Activated CD8-positive, alpha-beta memory T cell treated with anti-CD3 and anti-CD28 coated beads for 1 hour (primary cell): ENCODE data around the gene AEBP1.
"Not testable (repeated sequence)": the region's sequence is repeated elsewhere in the genome, so short reads cannot be mapped to it uniquely, and the experiment has no call there.

Experiments used
- DNase-seq, 2 donors: peaks; one replicate each; pipeline ENCODE4 v3.0.0-alpha.2; 2020; ENCODE audit warnings: low read depth in 1 of 2; ENCODE audit errors: extremely low read depth in 1 of 2

The AEBP1 gene

DNA sequence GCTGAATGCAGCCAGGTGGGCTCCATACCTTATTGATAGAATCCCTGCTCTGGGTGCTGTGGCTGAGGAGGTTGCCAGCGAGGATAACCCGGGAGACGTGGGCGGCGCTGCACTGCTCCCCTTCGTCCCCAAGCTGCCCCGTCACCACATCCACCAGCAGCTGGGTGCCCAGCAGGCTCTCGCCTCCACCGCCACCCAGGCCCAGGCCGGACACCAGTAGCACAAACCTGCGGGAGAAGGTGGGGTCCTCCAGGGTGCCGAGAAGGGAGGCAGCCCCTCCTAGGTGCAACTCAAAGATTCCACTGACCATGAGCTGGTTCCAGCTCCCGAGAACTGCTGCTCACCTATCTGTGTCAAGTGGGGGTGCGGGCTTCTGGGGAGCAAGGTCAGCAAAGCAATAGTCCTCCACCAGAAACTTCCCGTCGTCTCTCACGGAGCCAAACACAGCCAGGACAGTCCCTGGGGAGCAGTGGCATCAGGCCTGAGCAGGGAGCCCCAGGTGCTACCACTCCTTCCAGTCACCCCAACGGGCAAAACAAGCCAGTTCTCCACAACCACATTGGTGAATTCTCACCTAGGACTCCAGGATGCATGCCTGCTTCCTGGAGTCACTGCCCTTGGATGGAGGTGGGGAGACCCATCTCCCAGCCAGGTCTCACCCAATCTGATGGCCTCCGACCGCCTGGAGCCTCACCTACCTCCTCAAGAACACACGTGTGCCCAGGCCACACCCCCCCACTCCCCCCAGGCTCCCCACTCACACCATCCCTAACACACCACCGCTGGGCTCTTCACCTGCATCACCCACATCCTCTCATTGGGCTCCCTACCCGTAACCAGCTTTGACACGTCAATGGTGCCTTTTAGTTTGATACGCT lies 12.9 kb downstream of the AEBP1 start:
- no peak for DNase-seq

DNA sequence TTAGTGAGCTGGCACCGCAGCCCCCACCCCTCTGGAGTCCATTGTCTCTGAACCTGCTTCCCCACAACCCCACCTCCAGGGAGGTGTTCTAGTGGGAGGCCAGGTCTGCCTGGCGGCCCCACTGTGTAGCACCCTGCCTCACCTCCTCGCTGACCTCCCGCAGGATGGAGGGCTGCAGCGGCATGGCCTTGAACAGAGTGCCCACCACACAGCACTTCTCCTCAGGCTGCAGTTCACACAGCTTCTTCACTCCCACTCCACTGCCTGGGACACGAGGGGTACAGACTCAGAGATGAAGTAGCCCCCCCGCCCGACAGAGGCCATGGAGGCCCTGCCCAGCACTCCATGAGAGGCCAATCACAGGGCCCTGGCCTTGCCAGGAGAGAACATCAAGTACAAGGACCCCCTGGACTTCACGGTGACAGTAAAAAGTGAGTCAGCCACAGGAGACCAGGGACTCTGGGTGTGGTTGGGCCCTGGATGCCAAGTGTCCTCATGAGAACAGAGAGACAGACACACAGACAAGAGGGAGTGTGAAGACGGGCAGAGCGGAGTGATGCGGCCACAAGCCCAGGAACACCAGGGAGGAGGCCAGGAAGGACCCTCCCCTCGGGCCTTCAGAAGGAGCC lies 13.8 kb downstream of the AEBP1 start:
- no peak for DNase-seq

DNA sequence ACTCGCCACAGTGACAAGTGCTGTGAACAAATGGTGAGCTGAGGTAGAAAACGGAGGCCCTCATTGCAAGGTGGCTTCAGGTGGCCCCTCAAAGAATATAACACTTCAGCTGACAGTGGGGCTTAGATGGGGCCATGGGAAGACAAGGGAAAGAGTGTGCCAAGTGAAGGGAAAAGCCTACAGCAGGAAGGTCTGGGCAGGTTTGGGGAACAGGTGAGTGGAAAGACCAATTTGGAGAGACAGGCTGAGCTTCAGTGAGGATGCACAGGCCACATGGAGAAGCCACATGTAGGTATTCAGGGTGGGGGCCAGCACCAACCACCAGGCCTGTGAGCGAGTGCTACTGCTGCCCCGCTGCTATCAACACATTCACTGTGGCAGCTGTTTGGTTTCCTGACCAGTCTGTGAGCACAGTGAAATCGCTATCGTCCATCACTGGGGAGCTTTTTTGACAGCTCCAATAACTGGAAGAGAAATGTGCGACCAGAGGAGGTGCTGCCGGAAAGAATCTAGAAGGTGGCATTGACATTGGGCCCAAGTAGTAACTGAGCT lies 15.8 kb downstream of the AEBP1 start:
- no peak for DNase-seq

DNA sequence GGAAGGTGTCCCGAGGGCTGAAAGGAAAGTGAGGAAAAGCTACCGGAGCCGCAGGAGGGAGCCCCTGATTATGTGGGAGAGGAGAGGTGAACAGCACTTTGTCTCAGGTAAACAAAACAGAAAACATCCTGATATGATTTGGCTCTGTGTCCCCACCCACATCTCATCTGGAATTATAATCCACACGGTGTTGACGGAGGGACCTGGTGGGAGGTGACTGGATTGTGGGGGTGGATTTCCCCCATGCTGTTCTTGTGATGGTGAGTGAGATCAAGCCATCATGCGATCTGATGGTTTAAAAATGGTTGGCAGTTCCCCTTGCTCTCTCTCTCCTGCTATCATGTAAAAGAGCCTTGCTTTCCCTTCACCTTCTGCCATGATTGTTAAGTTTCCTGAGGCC lies 16.2 kb downstream of the AEBP1 start:
- no peak for DNase-seq

DNA sequence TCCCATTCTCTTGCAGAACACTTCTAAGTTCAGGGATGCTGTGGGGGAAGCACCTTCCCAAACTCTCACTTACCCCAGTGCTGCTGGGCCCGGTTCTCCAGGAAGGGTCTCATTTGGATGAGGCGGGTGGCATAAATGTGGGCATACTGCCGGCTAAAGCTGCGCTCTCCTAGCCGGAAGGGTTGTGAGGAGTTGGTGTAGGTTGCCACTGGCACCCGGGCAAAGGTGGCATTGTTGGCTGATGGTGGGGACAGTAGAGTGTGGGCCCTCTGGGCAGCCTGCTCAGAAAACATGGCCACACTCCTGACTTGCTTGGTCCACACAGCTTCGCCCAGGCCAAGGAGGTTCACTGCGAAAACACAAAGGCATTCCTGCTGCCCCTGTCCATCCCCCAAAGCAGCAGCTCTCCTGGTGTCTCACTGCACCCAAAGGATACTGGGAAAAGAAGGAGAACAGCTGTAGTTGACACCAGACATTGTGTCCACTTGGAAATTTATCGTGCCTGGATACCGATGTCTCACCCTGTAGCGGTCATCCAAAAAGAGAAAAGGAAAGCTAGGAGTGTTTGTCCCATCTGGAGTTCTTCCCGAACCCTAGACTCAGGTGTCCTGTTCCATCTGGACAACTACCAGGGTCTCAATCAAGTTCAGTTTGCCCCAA lies 17.7 kb downstream of the AEBP1 start:
- DNase-seq: no peak

DNA sequence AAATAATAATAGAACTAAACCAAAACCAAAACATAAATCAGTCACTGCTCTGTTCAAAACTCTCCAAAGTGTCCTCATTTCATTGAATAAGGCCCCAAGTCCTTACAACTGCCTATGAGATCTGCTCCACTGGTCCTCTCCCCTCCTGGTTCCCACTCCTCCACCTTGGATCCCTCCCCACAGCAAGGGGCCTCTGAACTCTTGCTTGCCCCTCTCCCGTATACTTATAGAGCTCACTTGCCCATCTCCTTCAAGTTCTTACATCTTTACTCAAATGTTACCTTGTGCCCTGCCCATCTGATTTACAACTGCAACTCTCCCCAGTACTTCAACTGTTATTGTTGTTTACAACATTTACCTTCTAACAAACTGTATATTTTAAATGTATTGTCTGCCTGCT lies 18.4 kb downstream of the AEBP1 start:
- no peak for DNase-seq

DNA sequence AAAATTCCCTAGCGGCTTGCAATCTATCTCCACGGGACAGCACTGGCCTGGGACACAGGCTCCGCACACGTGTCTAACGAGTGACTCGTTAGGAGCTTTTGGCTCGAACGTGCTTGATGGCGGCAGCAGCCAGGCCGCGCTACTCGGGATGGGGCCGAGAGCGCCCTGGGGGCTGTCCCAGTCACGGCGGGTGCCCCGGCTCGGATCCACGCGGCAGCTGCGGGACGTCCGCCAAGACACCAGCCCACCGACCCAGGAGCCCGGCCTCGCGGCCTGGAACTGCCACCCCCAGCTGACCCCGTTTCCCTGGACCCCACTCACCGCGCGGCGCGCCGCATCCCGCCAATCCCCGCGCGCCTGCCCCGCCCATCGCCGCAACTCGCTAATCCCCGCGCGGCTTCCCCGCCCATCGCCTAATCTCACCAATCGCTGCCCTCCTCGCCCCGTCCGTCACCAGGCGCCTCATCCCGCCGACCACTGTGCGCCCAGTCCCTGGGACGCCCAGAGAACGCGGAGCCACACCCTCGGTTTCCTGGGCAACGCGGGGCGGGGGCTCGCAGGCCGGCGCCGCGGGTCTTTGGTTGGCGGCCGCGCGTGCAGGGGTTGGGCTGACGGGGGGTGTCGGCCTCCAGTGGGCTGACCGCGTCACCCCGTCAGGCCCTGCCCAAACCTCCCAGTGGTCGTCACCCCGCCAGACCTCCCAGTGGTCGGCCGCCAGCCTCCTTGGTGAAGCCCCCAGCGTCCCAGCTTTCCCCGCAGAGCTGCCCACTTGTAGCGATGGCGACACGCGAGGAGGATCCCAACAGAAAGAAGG lies 19.3 kb downstream of the AEBP1 start, which contains the start of gene POLD2:
POLD2 (minus strand) TSS at position 359 of the 814 bp plus-strand sequence. CDS start 1,495 bp downstream, outside the sequence.
- peak; percentile 93 to 94 for DNase-seq

DNA sequence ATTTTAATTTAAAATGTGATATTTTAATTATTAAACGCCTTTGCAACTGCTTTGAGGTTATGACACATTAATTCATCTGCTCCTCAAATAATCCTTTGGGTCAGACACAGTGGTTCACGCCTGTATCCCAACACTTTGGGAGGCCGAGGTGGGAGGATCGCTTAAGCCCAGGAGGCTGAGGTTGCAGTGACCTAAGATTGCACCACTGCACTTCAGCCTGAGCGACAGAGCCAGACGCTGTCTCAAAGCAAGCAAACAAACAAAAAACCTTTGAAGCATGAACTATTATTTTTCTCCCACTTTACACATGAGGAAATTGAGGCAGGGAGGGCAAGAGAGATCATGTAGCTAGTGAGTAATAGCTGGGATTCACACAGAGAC lies 20.7 kb downstream of the AEBP1 start:
- no peak for DNase-seq

DNA sequence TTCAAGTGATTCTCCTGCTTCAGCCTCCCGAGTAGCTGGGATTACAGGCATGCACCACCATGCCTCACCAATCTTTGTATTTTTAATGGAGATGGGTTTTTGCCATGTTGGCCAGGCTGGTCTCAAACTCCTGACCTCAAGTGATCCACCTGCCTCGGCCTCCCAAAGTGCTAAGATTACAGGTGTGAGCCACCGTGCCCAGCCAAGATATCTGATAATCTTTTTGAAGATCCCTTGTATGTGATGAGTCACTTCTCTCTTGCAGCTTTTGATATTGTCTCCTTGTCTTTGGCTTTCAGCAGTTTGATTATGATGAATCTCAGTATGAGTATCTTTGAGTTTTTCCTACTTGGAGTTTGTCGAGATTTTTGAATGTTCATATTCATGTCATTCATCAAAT lies 22.4 kb downstream of the AEBP1 start:
- DNase-seq: not testable (repeated sequence)

DNA sequence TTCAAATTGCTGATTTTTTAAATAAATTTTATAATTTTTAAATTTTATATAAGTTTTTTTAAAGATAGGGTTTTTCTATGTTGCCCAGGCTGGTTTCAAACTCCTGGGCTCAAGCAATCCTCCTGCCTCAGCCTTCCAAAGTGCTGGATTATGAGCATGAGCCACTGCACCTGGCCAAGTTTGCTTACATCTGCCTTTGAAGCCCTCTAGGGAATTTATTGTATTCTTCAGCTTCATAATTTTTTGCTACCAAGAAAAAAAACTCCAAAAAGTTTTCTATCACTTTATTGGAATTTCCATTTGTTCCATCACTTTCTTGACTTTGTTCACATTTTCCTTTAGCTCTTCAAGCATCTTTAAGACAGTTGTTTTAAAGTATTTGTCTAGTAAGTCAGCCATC lies 23.0 kb downstream of the AEBP1 start:
- no peak for DNase-seq

DNA sequence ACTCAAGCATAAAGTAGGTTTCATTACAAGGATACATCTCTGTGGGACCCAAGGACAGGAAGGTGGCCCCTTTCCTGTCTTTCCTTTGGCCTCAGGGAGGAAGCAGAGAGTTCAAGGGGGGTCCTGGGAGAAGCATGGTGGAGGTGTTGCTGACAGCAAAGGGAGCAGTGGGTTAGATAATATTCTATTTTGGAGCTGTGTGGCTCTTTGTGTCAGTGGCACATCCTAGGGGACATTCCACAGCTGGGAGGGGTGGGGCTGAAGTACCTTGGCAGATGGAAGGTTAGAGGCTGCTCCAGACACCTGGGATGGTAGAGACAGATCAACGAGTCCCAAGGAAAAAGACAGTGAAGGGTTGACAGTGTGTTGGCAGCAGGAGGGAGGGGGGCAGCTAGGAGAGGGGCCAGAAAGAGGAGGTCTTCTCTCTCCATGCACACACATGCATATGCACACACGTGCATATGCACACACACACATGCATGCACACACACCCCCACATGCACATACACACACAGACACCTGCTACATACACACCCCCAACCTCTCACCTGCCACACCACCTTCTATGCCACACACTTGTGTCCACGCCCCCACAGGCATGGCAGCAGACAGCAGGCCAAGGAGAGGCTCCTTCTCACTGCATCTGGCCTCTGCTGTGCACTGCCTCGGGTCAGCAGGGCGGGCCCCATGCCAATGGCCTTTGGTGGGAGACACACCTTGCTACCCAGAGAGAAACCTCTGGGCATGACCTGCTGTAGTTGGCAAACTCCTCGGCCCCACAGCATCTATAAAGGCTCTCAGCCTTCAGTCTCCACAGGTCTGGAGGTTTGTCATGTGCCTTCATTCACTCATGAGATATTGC lies 24.8 kb downstream of the AEBP1 start:
- no peak for DNase-seq

DNA sequence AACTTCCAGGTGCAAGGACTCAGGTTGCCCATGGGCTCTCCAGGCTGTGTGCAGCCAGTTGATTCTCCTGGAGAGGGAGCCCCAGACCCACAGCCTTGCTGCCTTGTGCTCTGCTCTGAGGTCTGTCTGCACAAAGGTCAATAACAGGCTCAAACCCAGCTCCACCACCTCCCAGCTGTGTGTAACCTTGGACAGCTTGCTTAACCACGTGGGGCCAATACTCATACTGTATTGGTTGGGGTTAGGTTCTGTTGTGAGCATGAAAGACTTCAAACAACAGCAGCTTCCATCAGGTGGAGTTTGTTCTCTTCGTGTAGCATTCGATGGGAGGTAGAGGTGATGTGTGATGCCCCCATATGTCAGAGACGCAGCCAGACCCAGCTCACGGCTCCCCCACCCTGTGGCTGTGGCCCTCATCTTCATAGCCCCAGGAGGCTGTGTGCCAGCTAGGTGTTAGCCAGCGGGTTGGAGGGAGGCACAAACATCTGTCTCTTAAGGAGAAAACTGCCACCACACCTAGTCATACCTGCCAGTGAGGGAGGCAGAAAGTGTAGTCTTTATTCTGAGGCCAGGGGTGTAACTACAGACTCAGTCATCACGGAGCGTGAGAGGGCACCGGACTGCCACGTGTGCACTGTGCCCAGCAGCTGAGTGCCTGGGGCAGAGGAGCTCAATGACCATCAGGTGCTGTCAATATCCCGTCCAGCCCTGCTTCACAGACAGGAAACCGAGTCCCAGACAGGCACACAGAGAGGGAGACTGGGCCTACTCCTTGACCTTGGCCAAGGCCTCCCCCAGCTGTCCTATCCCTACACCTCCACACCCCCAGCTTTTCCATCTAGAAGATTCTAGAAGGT lies 27.3 kb downstream of the AEBP1 start:
- DNase-seq: no peak

DNA sequence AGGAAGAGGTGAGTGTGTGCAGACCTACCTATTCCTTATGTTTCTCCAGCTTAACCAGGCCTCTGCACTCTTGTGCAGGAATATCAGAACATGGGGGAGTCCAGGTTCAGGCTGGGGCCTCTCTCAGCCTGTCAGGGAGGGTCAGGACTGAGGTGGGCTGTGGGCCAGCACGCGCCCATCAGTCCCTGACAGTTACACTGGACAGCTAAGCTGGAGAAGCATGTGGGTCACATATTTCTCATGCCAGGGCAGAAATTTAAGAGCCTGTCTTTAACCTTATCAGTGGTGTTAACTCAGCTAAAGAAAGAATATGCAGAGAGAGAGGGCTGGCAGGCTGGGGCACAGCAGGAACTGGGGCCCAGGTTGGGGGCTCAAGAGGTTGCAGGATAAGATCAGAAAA lies 27.9 kb downstream of the AEBP1 start:
- no peak for DNase-seq

DNA sequence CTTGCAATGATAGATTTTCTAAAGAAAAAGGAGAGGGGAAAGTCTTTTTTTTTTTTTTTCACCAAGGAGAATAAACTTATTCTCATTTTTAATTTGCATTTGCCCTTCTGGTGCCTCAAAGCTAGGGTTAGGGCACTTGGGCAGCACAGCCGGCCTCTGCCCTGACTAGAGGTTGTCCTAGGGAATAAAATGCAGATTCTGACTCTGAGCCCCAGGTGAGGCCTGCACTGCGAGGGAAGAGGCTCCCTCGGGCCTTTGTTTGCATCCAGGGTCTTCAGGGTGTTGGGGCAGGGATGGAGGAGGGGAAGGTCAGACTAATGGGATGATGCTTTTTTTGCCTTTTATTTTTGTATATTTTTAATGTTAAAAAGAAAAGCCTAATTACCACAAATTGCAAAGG lies 29.1 kb downstream of the AEBP1 start:
- no peak for DNase-seq

DNA sequence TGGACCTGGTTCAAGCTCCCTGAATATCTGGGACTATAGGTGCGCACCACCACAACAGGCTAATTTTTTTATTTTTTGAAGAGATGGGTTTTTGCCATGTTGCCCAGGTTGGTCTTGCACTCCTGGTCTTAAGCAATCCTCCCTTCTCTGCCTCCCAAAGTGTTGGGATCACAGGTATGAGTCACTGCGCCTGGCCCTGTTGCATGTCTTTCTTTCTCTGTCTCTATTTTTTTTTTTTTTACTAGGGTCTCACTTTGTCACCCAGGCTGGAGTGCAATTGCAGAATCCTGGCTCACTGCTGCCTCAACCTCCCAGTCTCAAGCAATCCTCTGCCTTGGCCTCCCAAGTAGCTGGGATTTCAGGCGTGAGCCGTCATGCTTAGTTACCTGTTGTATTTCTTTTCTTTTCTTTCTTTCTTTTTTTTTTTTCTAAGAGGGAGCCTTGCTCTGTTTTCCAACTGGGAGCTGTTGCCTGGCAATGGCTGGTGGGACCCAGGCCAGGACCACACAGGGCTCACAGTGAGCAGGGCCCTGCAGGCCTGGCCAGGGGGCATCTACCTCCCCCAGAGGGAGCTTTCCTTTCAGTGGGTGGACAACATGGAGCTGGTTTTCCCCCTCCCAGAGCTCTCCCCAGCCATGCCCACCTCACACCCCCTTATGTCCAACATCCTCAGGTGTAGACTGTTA lies 30.9 kb downstream of the AEBP1 start:
- no peak for DNase-seq

DNA sequence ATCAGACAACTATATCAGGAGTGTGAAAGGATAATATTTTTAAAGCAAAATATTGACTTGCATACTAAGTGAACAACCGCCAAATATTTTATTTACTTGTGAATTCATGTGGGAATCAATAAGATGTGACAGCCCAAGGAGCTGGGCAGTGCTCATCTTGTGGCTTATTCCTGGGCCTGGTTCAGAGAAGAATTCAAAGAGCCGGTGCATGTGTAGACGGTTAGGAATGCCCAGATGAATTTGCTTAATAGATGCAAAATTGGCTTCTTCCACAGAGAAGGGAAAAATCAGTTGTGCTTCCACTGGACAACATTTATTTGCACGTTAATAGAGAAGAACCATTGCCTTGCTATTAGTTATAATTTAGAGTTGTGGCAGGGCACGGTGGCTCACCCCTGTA lies 32.6 kb downstream of the AEBP1 start:
- no peak for DNase-seq

DNA sequence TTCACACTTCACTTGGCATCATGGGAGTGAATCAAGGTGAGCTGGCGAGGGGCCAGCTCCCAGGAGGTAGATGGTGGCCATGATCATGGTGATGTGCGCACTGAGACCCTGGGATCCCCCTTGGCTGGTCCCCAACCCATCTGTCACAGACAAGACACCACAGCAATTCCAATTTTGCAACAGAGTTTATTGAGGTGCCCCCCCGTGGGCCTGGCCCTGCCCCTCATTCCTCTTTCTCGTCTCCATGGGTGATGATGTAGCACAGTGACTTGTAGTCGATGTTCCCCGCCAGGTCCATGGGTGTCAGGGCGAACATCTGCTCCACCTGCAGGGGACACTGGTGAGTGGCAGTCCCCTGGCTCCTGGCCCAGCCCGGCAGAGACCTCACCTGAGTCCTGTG lies 34.6 kb downstream of the AEBP1 start:
- no peak for DNase-seq

DNA sequence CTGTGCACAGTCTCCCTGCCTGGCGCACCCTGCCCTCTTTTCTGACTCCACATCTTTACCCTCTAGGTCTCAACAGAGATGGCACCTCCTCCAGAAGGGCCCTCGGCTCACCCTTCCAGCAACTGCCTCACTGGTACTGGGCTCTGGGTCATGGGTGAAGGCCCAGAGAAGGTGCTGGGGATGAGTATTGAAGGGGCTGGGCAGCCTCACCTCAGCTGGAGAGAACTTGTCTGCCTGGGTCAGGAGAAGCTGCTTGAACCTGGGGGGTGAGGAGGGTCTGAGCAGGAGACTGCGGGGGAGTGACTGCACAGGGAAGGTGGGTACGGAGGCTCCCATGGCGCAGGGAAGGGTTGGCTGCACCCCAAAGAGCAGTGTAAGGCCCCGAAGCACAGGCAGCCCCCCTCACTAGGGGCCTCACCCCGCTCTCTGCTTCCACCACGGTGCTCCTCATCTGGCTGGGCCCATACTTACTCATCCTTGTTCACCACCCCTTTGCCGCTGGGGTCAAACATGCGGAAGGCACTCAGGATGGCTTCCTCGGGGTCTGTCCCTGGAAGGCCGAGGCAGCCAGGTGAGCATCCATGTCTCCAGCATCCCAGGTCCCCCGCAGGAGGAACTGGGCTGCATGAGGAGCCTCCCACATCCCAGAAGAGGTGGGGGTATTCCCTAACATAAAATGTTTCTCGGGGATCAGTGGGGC lies 35.3 kb downstream of the AEBP1 start:
- no peak for DNase-seq
